SH-SY5Y (cell line): ENCODE data around the gene CREB3L1.

Experiments
- GATA2 ChIP-seq: IDR thresholded peaks from 2 replicates; pipeline ENCODE4 v1.6.1; 2011; ENCODE audit warnings: mild to moderate bottlenecking, low read depth, low read length
- GATA3 ChIP-seq: IDR thresholded peaks from 2 replicates; pipeline ENCODE4 v1.6.1; 2011; ENCODE audit warnings: low read depth, mild to moderate bottlenecking, low read length, moderate library complexity

DNA sequence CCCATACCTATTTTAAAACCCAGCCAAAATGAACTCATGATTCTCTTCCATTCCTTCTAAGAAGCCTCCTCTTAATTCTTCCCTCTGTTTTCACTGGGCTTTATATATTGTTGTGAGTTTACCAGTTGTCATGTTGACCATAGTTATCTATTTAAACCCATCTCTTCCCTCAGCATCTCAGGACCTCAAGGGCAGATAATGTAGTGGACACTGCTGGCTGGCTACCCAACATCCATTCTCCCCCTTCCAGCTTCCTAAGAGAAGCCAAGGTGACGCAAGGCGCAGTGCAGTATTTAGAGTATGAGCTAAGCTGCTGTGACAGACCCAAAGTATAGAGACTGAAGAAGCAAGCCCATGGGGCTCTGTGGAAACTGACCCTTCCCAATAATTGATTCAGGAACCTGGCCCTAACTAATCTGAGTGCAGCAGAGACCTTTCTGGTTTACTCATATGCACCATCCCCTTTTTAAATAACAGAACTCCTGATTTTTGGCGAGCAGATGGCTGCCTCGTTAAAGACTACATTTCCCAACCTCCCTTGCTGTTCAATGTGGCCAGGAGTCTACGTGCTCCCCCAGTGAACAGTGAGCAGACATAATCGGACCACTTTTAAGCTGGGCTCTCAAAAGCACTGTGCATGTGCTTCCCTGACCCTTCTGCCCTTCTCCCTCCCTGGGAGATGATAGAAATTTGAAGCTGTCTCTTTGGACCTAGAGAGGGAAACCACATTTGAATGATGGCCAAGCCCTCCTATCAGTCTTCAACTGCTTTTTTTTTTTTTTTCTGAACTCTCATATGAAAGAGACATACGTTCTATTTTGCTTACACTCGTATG is 28.1 kb upstream of the CREB3L1 start:
- TF ChIP-seq GATA2 (no peak), GATA3 (no peak)
